HG02763 (cell line): ENCODE results near the gene NKRF.

Source experiments
- ATAC-seq: cut with Tn5 transposase; IDR thresholded peaks from one replicate; pipeline ENCODE4 v1.9.1; 2021; ENCODE audit warnings: mild to moderate bottlenecking, moderate library complexity; ENCODE audit not compliant: unreplicated experiment

Gene NKRF

GRCh38 chrX:119617517-119618164 lies 11.4 kb upstream of the NKRF start:
- peak; percentile 68 for ATAC-seq

DNA sequence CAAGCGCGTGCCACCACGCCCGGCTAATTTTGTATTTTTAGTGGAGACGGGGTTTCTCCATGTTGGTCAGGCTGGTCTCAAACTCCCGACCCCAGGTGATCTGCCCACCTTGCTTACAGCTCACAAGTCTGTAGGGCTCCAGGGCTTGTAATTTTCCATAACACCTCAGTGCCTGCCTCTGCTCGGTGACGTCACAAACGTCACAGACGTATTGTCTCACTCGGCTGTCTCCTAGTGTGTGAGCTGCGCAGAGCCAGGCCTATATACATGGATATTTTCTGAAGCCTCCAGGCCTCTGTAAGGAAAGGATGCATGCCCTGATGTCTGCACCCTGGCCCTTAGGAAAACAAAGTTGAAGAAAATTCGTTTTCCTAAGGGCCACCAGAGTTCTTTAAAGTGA lies 8.6 kb upstream of the NKRF start:
- no peak for ATAC-seq

- ATAC-seq = no peak
Measured at GRCh38 chrX:119607018-119607389, 780 bp upstream of the NKRF start.

- peak; percentile 23 for ATAC-seq
Measured at GRCh38 chrX:119605464-119606279, 552 bp downstream of the NKRF start.

DNA sequence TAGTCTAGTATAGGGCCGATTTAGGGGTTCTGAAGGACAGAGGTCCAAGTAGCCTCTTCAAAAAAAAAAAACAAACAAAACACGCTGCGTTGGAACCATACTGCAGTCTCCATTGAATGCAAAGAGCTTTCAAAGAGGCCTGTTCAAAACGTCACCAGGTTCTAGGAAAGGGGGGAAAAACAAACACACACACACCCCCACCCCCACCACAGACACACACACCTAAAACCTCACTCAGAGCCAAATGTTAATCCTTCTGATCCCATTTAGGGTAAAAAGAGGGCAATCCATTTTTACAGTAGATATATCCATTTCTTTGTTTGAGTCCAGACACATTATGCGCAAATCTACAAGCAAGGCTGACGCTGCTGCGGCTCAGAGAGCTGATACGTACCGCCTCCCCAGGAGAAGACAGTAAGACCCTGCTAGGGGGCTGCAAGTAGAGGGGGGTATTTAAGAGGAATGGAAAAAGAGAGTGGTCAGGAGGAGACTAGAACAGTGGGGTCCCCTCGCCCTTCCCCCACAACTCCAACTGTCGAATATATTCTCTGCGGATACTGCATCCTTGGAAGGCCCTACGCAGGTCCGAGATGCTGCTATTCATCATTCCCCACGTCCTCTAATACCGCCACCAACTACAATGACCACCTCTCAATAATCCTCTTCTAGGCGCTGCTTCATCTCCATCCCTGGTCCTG lies 1.3 kb downstream of the NKRF start:
- ATAC-seq = no peak

- ATAC-seq = no peak
Measured at GRCh38 chrX:119602701-119603255, 3.4 kb downstream of the NKRF start.

DNA sequence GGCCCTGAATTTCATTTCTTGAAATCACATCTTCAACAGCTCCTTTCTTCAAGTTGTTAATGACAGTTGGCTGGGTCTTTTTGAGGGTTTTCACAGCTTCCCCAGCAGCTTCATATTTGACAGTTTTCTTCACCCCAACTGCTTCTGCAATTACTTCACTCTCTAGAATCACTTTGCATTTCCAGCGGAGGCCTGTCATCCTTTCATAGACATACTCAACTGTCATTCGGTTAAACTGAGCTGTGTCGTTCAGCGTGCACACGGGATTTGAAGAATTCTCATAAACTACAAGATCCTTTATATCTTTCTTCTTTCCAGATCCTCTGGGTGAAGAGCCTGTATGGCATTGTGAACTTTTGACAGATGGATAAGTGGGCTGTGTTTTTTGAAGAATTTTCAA lies 16.4 kb downstream of the NKRF start:
- ATAC-seq = no peak

DNA sequence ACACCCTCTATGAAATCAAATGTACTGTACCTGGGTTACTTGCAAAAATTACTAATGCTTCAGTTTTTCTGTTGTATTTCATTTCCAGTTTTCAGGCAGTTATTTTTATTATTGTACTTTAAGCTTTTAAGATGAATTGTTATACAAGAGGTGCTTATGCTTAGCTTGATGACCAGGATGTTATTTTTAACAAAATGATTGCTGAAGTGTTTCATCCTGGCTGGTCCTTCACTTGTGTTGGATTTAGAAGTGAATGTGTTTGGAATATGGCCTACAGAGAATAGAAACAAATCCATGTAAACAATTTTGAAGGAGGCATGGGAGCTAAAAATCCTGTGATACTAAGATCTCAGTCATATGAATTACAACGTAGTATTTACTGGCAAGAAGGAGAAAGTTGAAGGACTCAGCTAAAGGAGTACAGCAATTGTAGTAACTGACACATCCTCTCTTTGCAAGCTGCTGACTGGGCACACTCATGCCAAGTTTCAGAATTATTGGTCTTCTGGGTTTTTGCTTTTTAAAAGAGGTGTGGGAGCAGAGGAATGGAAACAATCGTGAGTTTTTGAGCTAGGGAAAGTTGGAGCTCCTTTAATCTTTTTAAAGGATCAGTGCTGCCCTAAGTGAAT lies 22.7 kb downstream of the NKRF start:
- no peak for ATAC-seq

GRCh38 chrX:119579414-119579813 lies 26.8 kb downstream of the NKRF start:
- ATAC-seq = no peak

DNA sequence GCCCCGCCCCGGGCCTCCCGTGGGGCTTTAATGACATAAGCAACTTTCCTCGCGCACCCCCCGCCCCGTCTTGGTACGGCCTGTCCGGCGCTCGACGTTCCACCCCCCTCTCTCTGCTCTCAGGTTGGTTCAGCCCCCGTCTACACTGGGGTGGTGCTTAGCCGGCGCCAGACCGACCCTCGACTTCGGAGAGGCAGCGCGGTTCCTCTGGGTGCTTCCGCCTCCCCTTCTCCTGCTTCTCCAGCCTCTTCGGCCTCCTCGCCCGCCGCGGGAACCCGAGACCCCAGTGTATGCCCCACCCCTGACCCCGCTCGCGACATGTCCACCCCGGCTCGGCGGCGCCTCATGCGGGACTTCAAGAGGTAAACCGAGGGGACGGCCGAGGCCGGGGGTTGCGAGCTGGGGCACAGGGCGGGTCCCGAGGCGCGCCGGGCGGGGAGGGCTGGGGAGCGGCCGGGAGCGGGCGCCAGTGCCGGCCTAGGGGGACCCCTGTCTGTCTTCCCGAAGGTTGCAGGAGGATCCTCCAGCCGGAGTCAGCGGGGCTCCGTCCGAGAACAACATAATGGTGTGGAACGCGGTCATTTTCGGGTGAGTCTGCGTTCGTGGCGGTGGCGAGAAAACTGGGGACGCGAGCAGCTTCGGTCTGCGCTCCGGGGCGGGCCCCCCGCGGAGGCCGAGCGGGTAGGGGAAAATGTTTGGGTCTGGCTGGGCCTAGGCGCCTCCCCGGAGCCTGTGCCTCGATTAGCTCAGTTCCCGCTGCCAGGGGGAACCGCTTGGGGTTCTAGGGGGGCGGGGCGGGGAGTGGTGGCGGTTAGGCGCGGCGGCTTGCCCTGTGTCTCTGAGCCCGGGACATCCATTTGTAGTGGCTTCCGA lies 31.6 kb downstream of the NKRF start, which contains the start of gene UBE2A:
Gene UBE2A (plus strand): TSS at position 170 of the 873 bp plus-strand sequence. CDS start 149 bp downstream, at position 319.
- peak; percentile 71 for ATAC-seq

DNA sequence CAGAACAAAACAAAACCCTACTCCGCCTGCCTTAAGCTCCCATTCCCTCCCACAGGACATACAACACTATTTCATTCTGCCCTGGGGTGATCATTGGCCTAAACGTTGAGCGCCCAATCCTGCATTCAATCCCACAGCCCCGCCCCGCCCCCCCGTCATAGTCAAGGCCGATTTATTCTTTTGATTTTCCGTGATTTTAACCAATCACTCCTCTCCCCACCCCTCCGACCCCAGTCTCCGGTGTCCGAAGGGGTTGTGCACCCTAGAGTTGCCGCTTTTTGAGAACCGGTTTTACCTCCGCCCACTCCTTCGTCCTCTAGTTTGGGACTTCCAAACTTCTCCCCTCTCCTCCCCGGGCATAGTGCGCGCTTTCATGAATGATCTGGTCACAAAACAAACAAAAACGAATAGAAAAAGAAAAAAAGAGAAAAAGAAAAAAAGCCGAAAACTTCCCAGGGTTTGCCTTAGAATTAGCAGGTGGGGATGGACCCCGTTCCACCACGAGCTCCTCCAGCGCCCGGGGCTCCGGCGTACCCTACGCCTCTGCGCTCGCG lies 32.3 kb downstream of the NKRF start:
- peak; percentile 25 for ATAC-seq

DNA sequence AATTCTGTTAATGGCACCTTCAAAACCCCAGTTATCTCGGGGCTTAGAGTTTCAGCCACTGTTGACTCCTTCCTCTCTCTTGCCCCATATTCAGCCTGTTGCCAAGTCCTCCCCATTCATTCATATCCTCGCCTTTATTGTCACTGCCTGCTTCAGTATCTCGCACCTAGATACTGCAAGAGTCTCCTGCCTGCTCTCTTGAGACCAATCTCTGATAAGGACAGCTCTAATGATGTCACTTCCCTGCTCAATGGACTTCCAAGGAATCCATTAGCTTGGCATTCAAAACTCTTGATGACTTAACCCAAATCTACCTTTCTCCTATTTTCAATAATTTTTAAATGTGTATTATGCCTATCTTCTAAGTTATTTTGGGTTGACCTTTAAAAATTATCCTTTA lies 33.0 kb downstream of the NKRF start:
- no peak for ATAC-seq

DNA sequence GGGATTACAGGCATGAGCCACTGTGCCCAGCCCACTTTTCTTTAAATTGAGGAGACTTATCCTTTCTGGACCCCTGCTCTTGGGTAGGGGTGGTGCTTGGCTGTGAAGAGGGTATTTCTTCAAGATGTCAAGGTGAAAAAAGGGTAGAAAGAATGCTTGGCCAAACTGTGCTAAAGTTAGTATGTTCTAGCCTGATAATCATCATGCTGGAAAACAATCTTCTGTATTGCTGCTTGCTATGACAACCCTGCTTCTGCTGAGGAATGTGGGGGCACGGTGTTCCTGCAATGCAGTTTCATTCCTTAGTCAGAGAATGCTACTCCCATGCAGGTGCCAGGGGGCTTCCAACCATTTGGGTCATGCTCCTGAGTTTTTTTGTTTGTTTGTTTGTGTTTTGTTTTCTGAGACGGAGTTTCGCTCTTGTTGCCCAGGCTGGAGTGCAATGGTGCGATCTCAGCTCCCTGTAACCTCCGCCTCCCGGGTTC lies 35.8 kb downstream of the NKRF start:
- ATAC-seq = no peak

DNA sequence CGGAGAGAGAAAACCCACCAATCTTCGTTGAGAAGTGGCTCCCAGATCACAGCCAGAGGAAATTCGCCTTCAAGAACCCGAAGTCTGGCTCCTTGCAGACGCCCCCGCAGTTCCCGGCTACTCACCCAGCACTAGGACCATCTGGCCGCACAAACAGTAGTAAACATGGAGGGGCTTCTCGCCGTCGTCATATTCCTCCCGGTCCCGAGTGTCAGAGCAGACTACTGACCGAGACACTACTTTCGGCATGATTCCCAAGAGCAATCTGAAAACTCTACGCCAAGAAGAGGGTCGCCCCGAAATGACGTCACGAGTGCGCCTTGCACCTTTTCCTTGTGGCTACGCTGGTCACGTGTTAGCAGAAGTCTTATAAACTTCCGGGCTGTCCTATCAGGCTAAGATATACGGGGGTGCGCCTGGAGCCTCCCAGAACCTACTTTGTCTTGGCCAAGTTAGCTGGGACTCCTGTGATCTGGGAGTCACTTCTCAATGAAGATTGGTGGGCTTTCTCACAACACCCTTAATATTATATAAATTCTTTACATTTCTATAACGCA lies 41.0 kb downstream of the NKRF start, which contains the start of gene STEEP1:
Gene STEEP1 (minus strand): TSS at position 303 of the 557 bp plus-strand sequence. CDS start 54 bp downstream, at position 249.
- ATAC-seq = peak; percentile 83

GRCh38 chrX:119552508-119552907 lies 53.7 kb downstream of the NKRF start:
- ATAC-seq = no peak

GRCh38 chrX:119549327-119550016 lies 56.8 kb downstream of the NKRF start:
- no peak for ATAC-seq

DNA sequence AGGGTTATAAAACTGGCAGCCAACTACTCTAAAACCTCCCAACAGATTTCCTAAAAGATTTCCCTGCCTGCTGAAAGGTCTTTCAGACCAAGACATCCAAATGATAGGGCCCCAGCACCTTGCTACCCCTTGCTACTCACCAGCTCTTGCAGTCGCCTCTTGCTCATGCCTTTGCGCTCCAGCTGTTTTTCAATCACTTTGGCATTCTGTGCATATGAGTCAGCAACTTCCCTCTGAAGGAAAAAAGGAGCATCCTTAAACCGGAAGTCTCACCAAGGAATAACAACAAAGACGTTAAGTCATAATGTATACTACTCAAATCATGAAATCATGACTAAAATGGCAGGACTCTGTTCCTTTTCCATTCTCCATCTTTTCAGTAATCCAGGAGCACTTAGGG lies 65.0 kb downstream of the NKRF start:
- no peak for ATAC-seq

GRCh38 chrX:119539872-119540271 lies 66.4 kb downstream of the NKRF start:
- no peak for ATAC-seq
